H9 (cell line): Measurements from ENCODE around the gene AGK. TPM values are rescaled to one million over a fixed set of nuclear protein-coding genes. Genes with fewer than 3 reads are reported as not detected.

Experiments used
- DNase-seq: peaks from one replicate; pipeline ENCODE4 v3.0.0-alpha.2; 2017
- H2AFZ ChIP-seq: one replicate; pipeline ENCODE4 v1.6.1; 2013; ENCODE audit warnings: mild to moderate bottlenecking, low read length, control low read depth, moderate library complexity
- H2AK5ac ChIP-seq: 2 replicates; pipeline ENCODE4 v1.6.1; 2013; ENCODE audit warnings: low read length, control low read depth, mixed read lengths; ENCODE audit not compliant: insufficient read length
- H2BK120ac ChIP-seq: one replicate; pipeline ENCODE4 v1.6.1; 2013; ENCODE audit warnings: low read depth, mild to moderate bottlenecking, low read length, control low read depth, inconsistent platforms; ENCODE audit not compliant: poor library complexity, severe bottlenecking
- H2BK12ac ChIP-seq: 2 replicates; pipeline ENCODE4 v1.6.1; 2013; ENCODE audit warnings: low read length, control low read depth, mixed read lengths, low read depth; ENCODE audit not compliant: insufficient read length
- H2BK15ac ChIP-seq: 2 replicates; pipeline ENCODE4 v1.6.1; 2013; ENCODE audit warnings: low read depth, low read length, control low read depth
- H2BK20ac ChIP-seq: one replicate; pipeline ENCODE4 v1.6.1; 2013; ENCODE audit warnings: low read depth, mild to moderate bottlenecking, low read length, control low read depth, inconsistent platforms; ENCODE audit not compliant: poor library complexity, severe bottlenecking
- H2BK5ac ChIP-seq: 2 replicates; pipeline ENCODE4 v1.6.1; 2013; ENCODE audit warnings: low read length, control low read depth, mixed read lengths; ENCODE audit not compliant: insufficient read length
- H3K14ac ChIP-seq: 2 replicates; pipeline ENCODE4 v1.6.1; 2013; ENCODE audit warnings: low read length, control low read depth; ENCODE audit not compliant: insufficient read depth
- H3K18ac ChIP-seq: 2 replicates; pipeline ENCODE4 v1.6.1; 2013; ENCODE audit warnings: low read depth, mild to moderate bottlenecking, mixed read lengths, low read length, control low read depth; ENCODE audit not compliant: insufficient read length
- H3K23ac ChIP-seq: 2 replicates; pipeline ENCODE4 v1.6.1; 2013; ENCODE audit warnings: low read length, control low read depth, mixed read lengths, low read depth; ENCODE audit not compliant: insufficient read length
- H3K23me2 ChIP-seq: 2 replicates; pipeline ENCODE4 v1.6.1; 2013; ENCODE audit warnings: low read depth, mild to moderate bottlenecking, mixed read lengths, low read length, control low read depth; ENCODE audit not compliant: insufficient read length, poor library complexity, severe bottlenecking
- H3K27ac ChIP-seq: 2 replicates; pipeline ENCODE4 v1.5.1; 2013; ENCODE audit warnings: low read length, control low read depth, mixed read lengths, low read depth; ENCODE audit not compliant: insufficient read length
- H3K27me3 ChIP-seq: 2 replicates; pipeline ENCODE4 v1.6.1; 2013; ENCODE audit warnings: low read length, control low read depth, inconsistent platforms; ENCODE audit not compliant: insufficient read depth
- H3K4ac ChIP-seq: 2 replicates; pipeline ENCODE4 v1.6.1; 2013; ENCODE audit warnings: low read depth, mild to moderate bottlenecking, control low read depth, inconsistent platforms, low read length, moderate library complexity
- H3K4me1 ChIP-seq: 2 replicates; pipeline ENCODE4 v1.6.1; 2013; ENCODE audit warnings: low read length, control low read depth, inconsistent platforms; ENCODE audit not compliant: insufficient read depth
- H3K4me2 ChIP-seq: 2 replicates; pipeline ENCODE4 v1.6.1; 2013; ENCODE audit warnings: low read length, control low read depth, mixed read lengths; ENCODE audit not compliant: insufficient read length, insufficient read depth
- H3K56ac ChIP-seq: 2 replicates; pipeline ENCODE4 v1.6.1; 2013; ENCODE audit warnings: low read depth, mild to moderate bottlenecking, mixed read lengths, low read length, control low read depth; ENCODE audit not compliant: insufficient read length
- H3K79me1 ChIP-seq: 2 replicates; pipeline ENCODE4 v1.6.1; 2013; ENCODE audit warnings: low read depth, mild to moderate bottlenecking, moderate library complexity, low read length, control low read depth, inconsistent platforms; ENCODE audit not compliant: insufficient read depth, poor library complexity, severe bottlenecking
- H3K79me2 ChIP-seq: 2 replicates; pipeline ENCODE4 v1.6.1; 2013; ENCODE audit warnings: low read length, control low read depth, inconsistent platforms; ENCODE audit not compliant: insufficient read depth
- H3K9ac ChIP-seq: 2 replicates; pipeline ENCODE4 v1.6.1; 2013; ENCODE audit warnings: low read length, control low read depth, mixed read lengths; ENCODE audit not compliant: insufficient read length; ENCODE audit errors: extremely low read depth
- H3K9me3 ChIP-seq: one replicate; pipeline ENCODE4 v1.6.1; 2013; ENCODE audit warnings: low read depth, low read length, inconsistent platforms; ENCODE audit not compliant: control insufficient read depth
- H3T11ph ChIP-seq: one replicate; pipeline ENCODE4 v1.6.1; 2013; ENCODE audit warnings: mild to moderate bottlenecking, low read length, control low read depth, inconsistent platforms
- H4K20me1 ChIP-seq: one replicate; pipeline ENCODE4 v1.6.1; 2013; ENCODE audit not compliant: control insufficient read depth, insufficient read length, insufficient read depth
- H4K5ac ChIP-seq: 2 replicates; pipeline ENCODE4 v1.6.1; 2013; ENCODE audit warnings: low read depth, mild to moderate bottlenecking, mixed read lengths, low read length, control low read depth; ENCODE audit not compliant: insufficient read length
- H4K8ac ChIP-seq: replicated peaks from 2 replicates; pipeline ENCODE4 v1.6.1; 2013; ENCODE audit warnings: low read length, control low read depth, mixed read lengths, low read depth; ENCODE audit not compliant: insufficient read length
- H4K91ac ChIP-seq: 2 replicates; pipeline ENCODE4 v1.6.1; 2013; ENCODE audit warnings: low read depth, mild to moderate bottlenecking, moderate library complexity, mixed read lengths, low read length, control low read depth; ENCODE audit not compliant: insufficient read length
- H3K27ac Mint-ChIP-seq, 3 experiments: 2 replicates in 2 of 3; 3 replicates in 1 of 3; pipeline ENCODE4 v1.8.0; 2020 to 2021; ENCODE audit warnings: mixed read lengths in 3 of 3, mild to moderate bottlenecking in 1 of 3, moderate library complexity in 1 of 3
- H3K27me3 Mint-ChIP-seq: 2 replicates; pipeline ENCODE4 v1.8.0; 2021; ENCODE audit warnings: low read depth, mild to moderate bottlenecking, moderate library complexity, mixed read lengths
- H3K36me3 Mint-ChIP-seq, 3 experiments: 2 replicates in 2 of 3; 3 replicates in 1 of 3; pipeline ENCODE4 v1.8.0; 2020 to 2021; ENCODE audit warnings: low read depth in 3 of 3, mixed read lengths in 3 of 3; ENCODE audit not compliant: insufficient read depth in 1 of 3
- H3K4me1 Mint-ChIP-seq, 2 experiments: 2 replicates each; pipeline ENCODE4 v1.8.0; 2020; ENCODE audit warnings: mixed read lengths in 2 of 2
- H3K4me3 Mint-ChIP-seq, 2 experiments: 2 replicates in 1 of 2; 3 replicates in 1 of 2; pipeline ENCODE4 v1.8.0; 2020 to 2021; ENCODE audit warnings: mild to moderate bottlenecking in 2 of 2, mixed read lengths in 2 of 2, moderate library complexity in 1 of 2
- H3K9me3 Mint-ChIP-seq, 2 experiments: 2 replicates in 1 of 2; 3 replicates in 1 of 2; pipeline ENCODE4 v1.8.0; 2020; ENCODE audit warnings: mild to moderate bottlenecking in 2 of 2, mixed read lengths in 2 of 2, moderate library complexity in 1 of 2
- WGBS: extraction: QIAGEN DNeasy Blood & Tissue Kit; methylation state at CpG from one replicate; pipeline ENCODE4 v1.1.7; 2013; ENCODE audit warnings: missing lambda C conversion rate, low lambda C conversion rate, mixed read lengths; ENCODE audit not compliant: insufficient read length; ENCODE audit errors: extremely low coverage; 5-methylcytosine and 5-hydroxymethylcytosine counted together
- total RNA-seq: library from RNA; stranded (reverse); gene quantifications from 2 replicates; pipeline ENCODE4 v1.2.1, GENCODE V29; 2021
- TF ChIP-seq, protein P1 (sequence below): fragments of 200-600 bp; sonication (generic); conservative IDR thresholded peaks from 3 replicates; pipeline ENCODE4 v1.8.0; 2021; ENCODE audit warnings: antibody characterized with exemption, mild to moderate bottlenecking

Gene AGK
- total RNA-seq, 1 experiment from 2014 or later: 35.1 TPM

DNA sequence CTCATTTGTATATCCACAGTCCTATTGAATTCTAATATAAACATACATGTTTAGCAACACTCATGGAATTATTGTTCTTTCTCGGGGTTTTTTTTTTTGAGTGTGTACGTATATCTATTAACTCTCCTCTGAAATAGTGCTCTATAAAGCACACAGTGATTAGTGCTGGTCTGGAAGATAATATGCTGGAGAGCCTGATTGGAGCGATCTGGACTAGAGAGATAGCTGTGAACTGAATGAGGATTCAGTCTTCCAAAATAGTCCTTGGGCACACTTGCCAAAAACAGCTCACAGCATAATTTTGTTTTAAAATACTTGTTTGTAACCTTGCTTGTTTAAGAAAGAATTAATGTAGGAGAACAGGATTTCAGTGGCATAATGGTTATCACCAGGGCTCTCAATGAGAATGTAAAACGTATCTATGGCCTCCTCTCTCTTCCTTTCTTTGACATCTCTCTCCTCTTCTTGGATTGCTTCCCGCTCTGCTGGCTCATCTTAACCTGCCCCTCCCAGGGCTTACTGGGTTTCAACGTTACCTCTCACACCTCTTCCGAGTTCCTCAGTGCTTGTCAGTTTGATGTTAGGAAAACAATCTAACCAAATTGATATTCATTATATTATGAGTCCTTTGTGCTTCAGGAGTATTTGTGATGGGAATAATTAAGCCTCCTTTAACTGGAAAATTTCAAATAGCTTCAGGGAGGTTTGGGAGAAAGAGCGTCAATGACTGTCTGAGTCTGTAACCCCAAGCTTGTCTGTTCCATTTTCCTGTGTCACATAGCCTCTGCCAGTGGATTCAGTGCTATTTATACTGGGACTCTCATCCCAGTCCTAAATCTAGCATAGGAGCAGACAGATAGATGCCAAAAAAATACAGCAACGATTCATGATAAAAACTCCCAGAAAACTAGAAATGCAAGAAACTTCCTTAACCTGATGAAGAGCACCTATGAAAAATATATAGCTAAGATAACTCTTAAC, 16.2 kb upstream of the AGK start:
- Mint-ChIP-seq H3K9me3 (no peaks in the 10 kb centered on the region), H3K4me1 (peaks cover 12 to 18% of the 10 kb centered on the region in 2 experiments), H3K27ac (no peak overlapping the region), H3K27me3 (no peaks in the 10 kb centered on the region), H3K36me3 (no peaks in the 10 kb centered on the region), H3K4me3 (no peak overlapping the region)
- no peaks in the 10 kb centered on the region for H3K4me1 ChIP-seq
- H4K91ac ChIP-seq: no peak overlapping the region
- H3K79me1 ChIP-seq: no peaks in the 10 kb centered on the region
- TF ChIP-seq, protein P1, sequence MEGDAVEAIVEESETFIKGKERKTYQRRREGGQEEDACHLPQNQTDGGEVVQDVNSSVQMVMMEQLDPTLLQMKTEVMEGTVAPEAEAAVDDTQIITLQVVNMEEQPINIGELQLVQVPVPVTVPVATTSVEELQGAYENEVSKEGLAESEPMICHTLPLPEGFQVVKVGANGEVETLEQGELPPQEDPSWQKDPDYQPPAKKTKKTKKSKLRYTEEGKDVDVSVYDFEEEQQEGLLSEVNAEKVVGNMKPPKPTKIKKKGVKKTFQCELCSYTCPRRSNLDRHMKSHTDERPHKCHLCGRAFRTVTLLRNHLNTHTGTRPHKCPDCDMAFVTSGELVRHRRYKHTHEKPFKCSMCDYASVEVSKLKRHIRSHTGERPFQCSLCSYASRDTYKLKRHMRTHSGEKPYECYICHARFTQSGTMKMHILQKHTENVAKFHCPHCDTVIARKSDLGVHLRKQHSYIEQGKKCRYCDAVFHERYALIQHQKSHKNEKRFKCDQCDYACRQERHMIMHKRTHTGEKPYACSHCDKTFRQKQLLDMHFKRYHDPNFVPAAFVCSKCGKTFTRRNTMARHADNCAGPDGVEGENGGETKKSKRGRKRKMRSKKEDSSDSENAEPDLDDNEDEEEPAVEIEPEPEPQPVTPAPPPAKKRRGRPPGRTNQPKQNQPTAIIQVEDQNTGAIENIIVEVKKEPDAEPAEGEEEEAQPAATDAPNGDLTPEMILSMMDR: no peak
- H4K5ac ChIP-seq: no peak overlapping the region
- H2BK120ac ChIP-seq: no peak overlapping the region
- no peaks in the 10 kb centered on the region for H3K23me2 ChIP-seq
- no peak overlapping the region for H3K27ac ChIP-seq
- WGBS: no CpG with 5 or more reads among the region's 9 CpGs
- H3K79me2 ChIP-seq: no peaks in the 10 kb centered on the region
- no peak overlapping the region for H2AFZ ChIP-seq
- no peak overlapping the region for H3K56ac ChIP-seq
- no peak overlapping the region for H3K4ac ChIP-seq
- DNase-seq: no peak
- no peak overlapping the region for H3K14ac ChIP-seq
- H3K9me3 ChIP-seq: no peaks in the 10 kb centered on the region
- no peak overlapping the region for H2BK15ac ChIP-seq
- no peaks in the 10 kb centered on the region for H3K27me3 ChIP-seq
- no peak overlapping the region for H3T11ph ChIP-seq
- H4K20me1 ChIP-seq: no peaks in the 10 kb centered on the region
- no peak overlapping the region for H2BK12ac ChIP-seq
- no peak overlapping the region for H2BK5ac ChIP-seq
- no peak overlapping the region for H4K8ac ChIP-seq
- H3K4me2 ChIP-seq: no peak overlapping the region
- no peak overlapping the region for H2AK5ac ChIP-seq
- H3K18ac ChIP-seq: no peak overlapping the region
- H2BK20ac ChIP-seq: peak overlapping the region; percentile 60
- H3K9ac ChIP-seq: no peak overlapping the region
- no peak overlapping the region for H3K23ac ChIP-seq
